Keratinocyte (primary cell): ENCODE data around the gene CCDC201.

Experiments
- EZH2 ChIP-seq: IDR thresholded peaks from one replicate; pipeline ENCODE4 v1.6.1; 2012; ENCODE audit warnings: inconsistent platforms, mild to moderate bottlenecking, low read length, moderate library complexity
- TF ChIP-seq, protein P1 (sequence below), 3 experiments: IDR thresholded peaks in 1 of 3; conservative IDR thresholded peaks in 1 of 3; optimal IDR thresholded peaks in 1 of 3; 2 replicates in 2 of 3; 3 replicates in 1 of 3; pipeline versions ENCODE3 to v1.5.1; 2011; ENCODE audit warnings: low read length in 3 of 3, mild to moderate bottlenecking in 3 of 3, moderate library complexity in 2 of 3, control low read depth in 1 of 3, inconsistent platforms in 1 of 3; ENCODE audit not compliant: insufficient read depth in 2 of 3; ENCODE audit errors: extremely low read depth in 1 of 3

DNA sequence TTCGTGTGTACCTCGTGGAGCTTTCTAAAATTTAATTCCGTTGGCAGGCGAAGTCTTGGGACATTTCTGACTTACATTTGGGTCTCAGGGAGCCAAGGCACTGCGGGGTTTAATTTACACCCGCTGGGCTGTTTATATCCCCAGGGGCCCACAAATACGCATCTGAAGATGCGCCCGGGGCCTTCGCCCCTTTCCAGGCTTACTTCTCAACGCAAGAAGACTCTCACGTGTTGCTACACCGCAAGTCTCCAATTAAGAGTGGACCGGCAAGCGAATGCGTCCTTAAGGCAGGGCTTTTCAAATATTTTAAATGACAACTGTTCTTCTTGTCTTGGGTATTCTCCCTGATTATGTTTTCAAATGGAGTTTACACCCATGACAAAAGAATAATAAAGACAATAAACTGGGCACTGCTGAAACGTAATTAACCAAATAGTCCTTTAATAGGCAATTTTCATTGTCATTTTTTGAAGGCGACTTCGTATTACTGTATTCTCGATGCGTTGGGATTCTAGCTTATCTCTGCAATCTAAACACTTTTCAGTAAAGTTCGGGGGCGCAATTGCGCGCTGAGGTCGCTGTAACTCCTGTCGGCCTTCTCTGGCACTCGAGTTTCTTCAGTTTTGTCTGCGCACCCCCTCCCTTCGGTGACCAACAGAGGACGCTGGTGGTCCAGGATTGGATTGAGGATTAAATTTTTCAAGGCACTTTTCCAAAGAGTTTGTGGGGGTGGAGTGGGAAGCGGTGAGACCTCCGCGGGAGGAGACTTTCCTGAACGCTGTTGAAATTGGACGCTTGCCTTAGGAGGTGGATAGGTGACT, 49.0 kb upstream of the CCDC201 start:
- TF ChIP-seq, protein P1, sequence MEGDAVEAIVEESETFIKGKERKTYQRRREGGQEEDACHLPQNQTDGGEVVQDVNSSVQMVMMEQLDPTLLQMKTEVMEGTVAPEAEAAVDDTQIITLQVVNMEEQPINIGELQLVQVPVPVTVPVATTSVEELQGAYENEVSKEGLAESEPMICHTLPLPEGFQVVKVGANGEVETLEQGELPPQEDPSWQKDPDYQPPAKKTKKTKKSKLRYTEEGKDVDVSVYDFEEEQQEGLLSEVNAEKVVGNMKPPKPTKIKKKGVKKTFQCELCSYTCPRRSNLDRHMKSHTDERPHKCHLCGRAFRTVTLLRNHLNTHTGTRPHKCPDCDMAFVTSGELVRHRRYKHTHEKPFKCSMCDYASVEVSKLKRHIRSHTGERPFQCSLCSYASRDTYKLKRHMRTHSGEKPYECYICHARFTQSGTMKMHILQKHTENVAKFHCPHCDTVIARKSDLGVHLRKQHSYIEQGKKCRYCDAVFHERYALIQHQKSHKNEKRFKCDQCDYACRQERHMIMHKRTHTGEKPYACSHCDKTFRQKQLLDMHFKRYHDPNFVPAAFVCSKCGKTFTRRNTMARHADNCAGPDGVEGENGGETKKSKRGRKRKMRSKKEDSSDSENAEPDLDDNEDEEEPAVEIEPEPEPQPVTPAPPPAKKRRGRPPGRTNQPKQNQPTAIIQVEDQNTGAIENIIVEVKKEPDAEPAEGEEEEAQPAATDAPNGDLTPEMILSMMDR (optimal IDR thresholded peaks at IDR 0.05 in 1 of 3, IDR thresholded peaks at IDR 0.05 in 1 of 3, conservative IDR thresholded peaks at IDR 0.05 in 1 of 3; ENCODE audit: extremely low read depth in 1 of 3, insufficient read depth in 2 of 3, low read length in 3 of 3): peak; percentile 79 to 93 (median 86)
- TF ChIP-seq EZH2: no peak
